Uterus (tissue), 2 donors: ENCODE data around the gene XKR7.

Experiments used
- CTCF ChIP-seq, 4 experiments: fragments of 200-600 bp in 2 of 4; fragments of 450-650 bp in 2 of 4; sonication (generic) in 2 of 4; IDR thresholded peaks; one replicate each; pipeline ENCODE4 v1.5.1; 2016 to 2019; ENCODE audit warnings: antibody characterized with exemption in 4 of 4, mild to moderate bottlenecking in 2 of 4, moderate library complexity in 1 of 4
- POLR2A ChIP-seq, 2 donors: fragments of 450-650 bp; IDR thresholded peaks; one replicate each; pipeline ENCODE4 v1.6.1; 2016; ENCODE audit warnings: antibody characterized with exemption in 2 of 2, mild to moderate bottlenecking in 1 of 2, moderate library complexity in 1 of 2

GRCh38 chr20:31991339-31991705, 23.4 kb downstream of the XKR7 start:
- TF ChIP-seq CTCF (IDR thresholded peaks at IDR 0.05), result no peak
- no peak for TF ChIP-seq POLR2A (IDR thresholded peaks at IDR 0.05)
